Parathyroid adenoma (tissue), 2 donors: ENCODE measurements around the gene ICAM3.

ENCODE experiments used
- H2AFZ ChIP-seq: fragments of 300-600 bp; sonication (generic); one replicate; pipeline ENCODE4 v1.7.0; 2017; ENCODE audit warnings: antibody characterized with exemption, mild to moderate bottlenecking
- H3K27ac ChIP-seq: fragments of 300-600 bp; sonication (generic); one replicate; pipeline ENCODE4 v1.7.0; 2017
- H3K27me3 ChIP-seq: fragments of 300-600 bp; sonication (generic); one replicate; pipeline ENCODE4 v1.7.0; 2017; ENCODE audit warnings: low read length; ENCODE audit not compliant: control insufficient read depth, insufficient read depth
- H3K36me3 ChIP-seq: fragments of 300-600 bp; sonication (generic); one replicate; pipeline ENCODE4 v1.7.0; 2017; ENCODE audit warnings: low read length; ENCODE audit not compliant: control insufficient read depth, insufficient read depth
- H3K4me1 ChIP-seq: fragments of 300-600 bp; sonication (generic); one replicate; pipeline ENCODE4 v1.7.0; 2017; ENCODE audit warnings: control low read depth
- H3K4me2 ChIP-seq: fragments of 300-600 bp; sonication (generic); one replicate; pipeline ENCODE4 v1.7.0; 2017; ENCODE audit warnings: low read length
- H3K4me3 ChIP-seq: fragments of 300-600 bp; sonication (generic); one replicate; pipeline ENCODE4 v1.7.0; 2017; ENCODE audit warnings: low read depth, low read length
- H3K79me2 ChIP-seq: fragments of 300-600 bp; sonication (generic); one replicate; pipeline ENCODE4 v1.7.0; 2017; ENCODE audit warnings: control low read depth
- H3K9ac ChIP-seq: fragments of 300-600 bp; sonication (generic); one replicate; pipeline ENCODE4 v1.7.0; 2017; ENCODE audit warnings: mild to moderate bottlenecking
- H3K9me3 ChIP-seq: fragments of 300-600 bp; sonication (generic); one replicate; pipeline ENCODE4 v1.7.0; 2017; ENCODE audit warnings: low read length; ENCODE audit not compliant: control insufficient read depth
- TF ChIP-seq, protein P1 (sequence below): fragments of 300-600 bp; sonication (generic); IDR thresholded peaks from one replicate; pipeline ENCODE4 v1.7.0; 2017; ENCODE audit warnings: antibody characterized with exemption, mild to moderate bottlenecking
- donor health status: primary hyperparathyroidism.

The ICAM3 gene

DNA sequence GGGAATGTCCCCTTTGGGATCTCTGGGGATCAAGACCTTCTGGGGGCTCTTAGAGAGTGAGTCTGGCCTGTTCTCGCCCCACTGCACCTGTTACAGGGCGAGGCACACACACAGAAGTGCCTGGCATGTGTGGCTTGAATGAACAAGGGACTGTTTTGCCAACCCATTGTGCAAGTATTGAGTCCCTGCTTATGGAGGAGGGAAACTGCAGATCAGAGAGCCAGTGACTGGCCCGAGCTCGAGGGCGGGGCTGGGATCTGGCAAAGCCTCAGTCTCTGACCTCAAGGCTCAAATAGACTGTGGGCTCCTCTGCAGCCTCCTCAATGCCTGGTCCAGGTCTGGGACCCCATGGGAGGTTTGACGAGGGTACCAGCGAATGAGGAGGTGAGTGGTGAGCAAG lies 11.6 kb downstream of the ICAM3 start:
- H3K36me3 ChIP-seq, result no peaks in the 10 kb centered on the region
- H3K79me2 ChIP-seq, result peaks cover 8% of the 10 kb centered on the region
- H3K9ac ChIP-seq, result no peak overlapping the region
- H3K4me1 ChIP-seq, result peaks cover 8% of the 10 kb centered on the region
- no peak overlapping the region for H3K4me3 ChIP-seq
- TF ChIP-seq, protein P1, sequence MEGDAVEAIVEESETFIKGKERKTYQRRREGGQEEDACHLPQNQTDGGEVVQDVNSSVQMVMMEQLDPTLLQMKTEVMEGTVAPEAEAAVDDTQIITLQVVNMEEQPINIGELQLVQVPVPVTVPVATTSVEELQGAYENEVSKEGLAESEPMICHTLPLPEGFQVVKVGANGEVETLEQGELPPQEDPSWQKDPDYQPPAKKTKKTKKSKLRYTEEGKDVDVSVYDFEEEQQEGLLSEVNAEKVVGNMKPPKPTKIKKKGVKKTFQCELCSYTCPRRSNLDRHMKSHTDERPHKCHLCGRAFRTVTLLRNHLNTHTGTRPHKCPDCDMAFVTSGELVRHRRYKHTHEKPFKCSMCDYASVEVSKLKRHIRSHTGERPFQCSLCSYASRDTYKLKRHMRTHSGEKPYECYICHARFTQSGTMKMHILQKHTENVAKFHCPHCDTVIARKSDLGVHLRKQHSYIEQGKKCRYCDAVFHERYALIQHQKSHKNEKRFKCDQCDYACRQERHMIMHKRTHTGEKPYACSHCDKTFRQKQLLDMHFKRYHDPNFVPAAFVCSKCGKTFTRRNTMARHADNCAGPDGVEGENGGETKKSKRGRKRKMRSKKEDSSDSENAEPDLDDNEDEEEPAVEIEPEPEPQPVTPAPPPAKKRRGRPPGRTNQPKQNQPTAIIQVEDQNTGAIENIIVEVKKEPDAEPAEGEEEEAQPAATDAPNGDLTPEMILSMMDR, result no peak
- no peak overlapping the region for H3K4me2 ChIP-seq
- H3K9me3 ChIP-seq, result no peaks in the 10 kb centered on the region
- H3K27me3 ChIP-seq, result no peaks in the 10 kb centered on the region
- H3K27ac ChIP-seq, result no peak overlapping the region
- H2AFZ ChIP-seq, result no peak overlapping the region

- no peak overlapping the region for H2AFZ ChIP-seq
- H3K79me2 ChIP-seq, result peaks cover 4% of the 10 kb centered on the region
- H3K4me3 ChIP-seq, result no peak overlapping the region
- H3K4me1 ChIP-seq, result no peaks in the 10 kb centered on the region
- H3K4me2 ChIP-seq, result no peak overlapping the region
- TF ChIP-seq, protein P1, result no peak
- no peaks in the 10 kb centered on the region for H3K27me3 ChIP-seq
- no peak overlapping the region for H3K9ac ChIP-seq
- H3K27ac ChIP-seq, result no peak overlapping the region
- no peaks in the 10 kb centered on the region for H3K36me3 ChIP-seq
- no peaks in the 10 kb centered on the region for H3K9me3 ChIP-seq
Observed at GRCh38 chr19:10325732-10326131, 13.7 kb downstream of the ICAM3 start.

DNA sequence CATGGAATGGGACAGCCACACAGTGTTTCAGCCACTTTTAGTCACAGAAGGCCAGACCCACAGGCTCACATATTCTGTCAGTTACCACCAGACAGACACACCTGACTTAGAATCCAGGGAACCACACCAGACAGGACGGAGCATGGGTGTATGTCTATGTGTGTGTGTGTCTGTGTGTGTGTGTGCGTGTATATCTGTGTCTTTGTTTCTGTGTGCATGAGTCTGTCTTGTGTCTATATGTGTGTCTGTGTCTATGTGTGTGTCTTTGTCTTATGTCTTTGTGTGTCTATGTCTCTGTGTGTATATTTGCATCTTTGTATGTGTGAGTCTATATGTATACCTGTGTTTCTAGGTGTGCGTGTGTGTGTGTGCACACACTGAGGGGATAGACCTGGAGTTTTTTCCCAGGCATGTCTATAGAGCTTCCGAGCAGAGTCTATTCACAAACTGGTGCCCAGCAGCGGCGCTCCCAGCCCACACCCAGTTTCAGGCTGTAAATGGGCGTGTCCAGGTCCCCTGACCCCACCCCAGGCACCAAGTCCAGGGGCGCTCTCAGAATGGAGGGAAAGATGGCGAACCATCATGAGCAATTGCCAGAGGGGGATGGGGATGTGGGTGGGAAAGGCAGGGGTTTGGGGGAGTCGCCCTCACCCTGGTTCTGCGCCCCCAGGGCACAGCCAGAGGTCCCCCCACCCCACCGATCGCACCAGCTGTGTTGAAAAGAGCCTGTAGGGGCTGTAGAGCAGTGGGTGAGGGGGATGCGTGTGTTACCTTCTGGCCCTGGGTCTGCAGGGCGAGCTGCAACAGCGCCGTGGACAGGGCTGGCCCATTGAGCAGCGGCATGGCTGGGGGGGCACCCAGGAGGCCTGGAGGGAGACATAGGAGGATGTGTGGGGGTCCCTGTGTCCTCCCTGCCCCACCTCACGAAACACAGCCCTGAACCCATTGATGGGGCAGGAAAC lies 17.3 kb downstream of the ICAM3 start:
- no peak overlapping the region for H3K4me2 ChIP-seq
- H3K27ac ChIP-seq, result no peak overlapping the region
- H3K79me2 ChIP-seq, result peaks cover 3% of the 10 kb centered on the region
- no peak overlapping the region for H3K9ac ChIP-seq
- TF ChIP-seq, protein P1, result no peak
- no peak overlapping the region for H2AFZ ChIP-seq
- H3K9me3 ChIP-seq, result no peaks in the 10 kb centered on the region
- no peaks in the 10 kb centered on the region for H3K36me3 ChIP-seq
- H3K4me3 ChIP-seq, result no peak overlapping the region
- no peaks in the 10 kb centered on the region for H3K4me1 ChIP-seq
- no peaks in the 10 kb centered on the region for H3K27me3 ChIP-seq

- no peak overlapping the region for H3K4me2 ChIP-seq
- H2AFZ ChIP-seq, result no peak overlapping the region
- no peak overlapping the region for H3K4me3 ChIP-seq
- peaks cover 3% of the 10 kb centered on the region for H3K4me1 ChIP-seq
- H3K27ac ChIP-seq, result no peak overlapping the region
- TF ChIP-seq, protein P1, result no peak
- no peaks in the 10 kb centered on the region for H3K9me3 ChIP-seq
- H3K36me3 ChIP-seq, result no peaks in the 10 kb centered on the region
- no peak overlapping the region for H3K9ac ChIP-seq
- no peaks in the 10 kb centered on the region for H3K27me3 ChIP-seq
- H3K79me2 ChIP-seq, result peaks cover 3% of the 10 kb centered on the region
Observed at GRCh38 chr19:10321417-10321797, 18.0 kb downstream of the ICAM3 start.
